ENCODE results near the gene SMG1. TPM values are rescaled to one million over a fixed set of nuclear protein-coding genes. Genes with fewer than 3 reads are reported as not detected.

SMG1 gene
- total RNA-seq, 1 experiment from 2014 or later = 105 TPM

DNA sequence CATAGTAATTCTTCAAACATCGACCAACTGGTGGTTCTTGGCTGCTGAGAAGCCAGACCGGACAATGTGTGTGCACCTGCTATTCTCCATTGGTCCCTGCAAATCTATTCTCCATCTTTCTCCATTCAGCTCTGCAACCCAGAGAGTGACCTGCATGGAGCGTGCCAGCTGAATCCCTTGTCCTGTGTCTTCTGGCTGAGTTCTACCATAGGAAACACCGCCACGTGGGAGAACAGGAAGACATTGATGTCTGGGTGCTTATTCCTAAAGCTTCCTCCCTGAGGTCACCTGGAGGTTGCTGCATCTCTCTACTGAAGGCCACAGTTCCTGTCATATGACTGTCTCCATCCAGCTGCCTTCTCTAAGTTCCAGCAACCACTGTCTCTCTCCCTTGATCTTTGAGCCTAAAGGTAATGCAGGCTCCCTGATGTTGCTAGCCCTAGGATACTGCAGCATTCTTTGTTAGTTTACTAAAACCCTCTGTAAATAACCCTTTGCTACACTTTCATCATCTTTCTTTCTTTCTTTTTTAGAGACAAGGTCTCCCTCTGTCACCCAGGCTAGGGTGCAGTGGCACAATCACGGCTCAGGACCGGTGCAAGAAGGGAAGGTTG, 10.6 kb upstream of the SMG1 start:
- no peaks in the 10 kb centered on the region for H3K27me3 ChIP-seq (replicated peaks; ENCODE audit: insufficient read depth, low read depth, low read length, poor library complexity)
- no peaks in the 10 kb centered on the region for H3K4me1 ChIP-seq (ENCODE audit: insufficient read depth, low read length, poor library complexity, severe bottlenecking)
- ChIA-PET CTCF (no interaction called here), POLR2A (ENCODE audit: low non-redundant PET) (interaction anchor here (0.7 kb wide), 1 partner anchor 34 kb away, joined by 5 read pairs; no protein-coding TSS in a partner anchor)
- H3K4me3 ChIP-seq (ENCODE audit: low read depth, low read length, poor library complexity, severe bottlenecking) = no peak overlapping the region
- no TSS peak for BruUV-seq (replicated peaks)
- DNase-seq (ENCODE audit: low spot score) = no peak
- TF ChIP-seq EZH2 (IDR thresholded peaks at IDR 0.05; ENCODE audit: borderline replicate concordance, low read depth, low read length, poor library complexity, severe bottlenecking) = no peak
- TF ChIP-seq, protein P1, sequence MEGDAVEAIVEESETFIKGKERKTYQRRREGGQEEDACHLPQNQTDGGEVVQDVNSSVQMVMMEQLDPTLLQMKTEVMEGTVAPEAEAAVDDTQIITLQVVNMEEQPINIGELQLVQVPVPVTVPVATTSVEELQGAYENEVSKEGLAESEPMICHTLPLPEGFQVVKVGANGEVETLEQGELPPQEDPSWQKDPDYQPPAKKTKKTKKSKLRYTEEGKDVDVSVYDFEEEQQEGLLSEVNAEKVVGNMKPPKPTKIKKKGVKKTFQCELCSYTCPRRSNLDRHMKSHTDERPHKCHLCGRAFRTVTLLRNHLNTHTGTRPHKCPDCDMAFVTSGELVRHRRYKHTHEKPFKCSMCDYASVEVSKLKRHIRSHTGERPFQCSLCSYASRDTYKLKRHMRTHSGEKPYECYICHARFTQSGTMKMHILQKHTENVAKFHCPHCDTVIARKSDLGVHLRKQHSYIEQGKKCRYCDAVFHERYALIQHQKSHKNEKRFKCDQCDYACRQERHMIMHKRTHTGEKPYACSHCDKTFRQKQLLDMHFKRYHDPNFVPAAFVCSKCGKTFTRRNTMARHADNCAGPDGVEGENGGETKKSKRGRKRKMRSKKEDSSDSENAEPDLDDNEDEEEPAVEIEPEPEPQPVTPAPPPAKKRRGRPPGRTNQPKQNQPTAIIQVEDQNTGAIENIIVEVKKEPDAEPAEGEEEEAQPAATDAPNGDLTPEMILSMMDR (conservative IDR thresholded peaks at IDR 0.05; ENCODE audit: low read depth, low read length) = no peak
- H3K9me3 ChIP-seq (ENCODE audit: low read depth, low read length, poor library complexity, severe bottlenecking) = no peaks in the 10 kb centered on the region
- intact Hi-C loops (cut with micrococcal nuclease; ENCODE audit: unreplicated experiment) = no loop called here
- H3K27ac ChIP-seq (ENCODE audit: low read depth, low read length, poor library complexity, severe bottlenecking) = no peak overlapping the region
- H3K36me3 ChIP-seq (ENCODE audit: insufficient read depth, low read length, poor library complexity, severe bottlenecking) = no peaks in the 10 kb centered on the region

DNA sequence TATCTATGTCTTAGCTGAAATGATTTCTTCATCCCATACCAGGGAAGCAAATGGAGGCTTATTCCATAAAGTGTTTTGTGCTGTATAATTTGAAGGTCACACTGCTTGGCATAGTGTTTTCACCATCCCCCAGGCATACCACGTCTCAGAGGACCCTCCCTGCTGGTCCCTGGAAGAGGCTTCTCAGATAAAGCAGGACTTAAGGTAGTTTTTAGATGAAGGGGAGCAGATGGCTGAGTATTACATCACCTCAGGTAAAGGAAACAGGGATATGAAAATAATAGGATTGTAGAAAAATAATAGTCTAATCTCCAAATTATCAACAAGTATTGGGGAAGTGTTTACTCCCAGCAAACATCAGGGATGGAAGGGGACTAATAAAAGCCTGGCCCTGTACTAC, 7.3 kb upstream of the SMG1 start:
- Histone ChIP-seq H3K27me3 (replicated peaks; ENCODE audit: insufficient read depth, low read depth, low read length, poor library complexity) (no peaks in the 10 kb centered on the region), H3K4me3 (ENCODE audit: low read depth, low read length, poor library complexity, severe bottlenecking) (no peak overlapping the region), H3K4me1 (ENCODE audit: insufficient read depth, low read length, poor library complexity, severe bottlenecking) (no peaks in the 10 kb centered on the region), H3K9me3 (ENCODE audit: low read depth, low read length, poor library complexity, severe bottlenecking) (no peaks in the 10 kb centered on the region), H3K27ac (ENCODE audit: low read depth, low read length, poor library complexity, severe bottlenecking) (no peak overlapping the region), H3K36me3 (ENCODE audit: insufficient read depth, low read length, poor library complexity, severe bottlenecking) (no peaks in the 10 kb centered on the region)
- no peak for DNase-seq (ENCODE audit: low spot score)
- TF ChIP-seq, protein P1 (conservative IDR thresholded peaks at IDR 0.05; ENCODE audit: low read depth, low read length) = no peak
- TF ChIP-seq EZH2 (IDR thresholded peaks at IDR 0.05; ENCODE audit: borderline replicate concordance, low read depth, low read length, poor library complexity, severe bottlenecking) = no peak
- BruUV-seq (replicated peaks) = no TSS peak
- intact Hi-C loops (cut with micrococcal nuclease; ENCODE audit: unreplicated experiment) = no loop called here
- ChIA-PET CTCF (no interaction called here), POLR2A (ENCODE audit: low non-redundant PET) (no interaction called here)

DNA sequence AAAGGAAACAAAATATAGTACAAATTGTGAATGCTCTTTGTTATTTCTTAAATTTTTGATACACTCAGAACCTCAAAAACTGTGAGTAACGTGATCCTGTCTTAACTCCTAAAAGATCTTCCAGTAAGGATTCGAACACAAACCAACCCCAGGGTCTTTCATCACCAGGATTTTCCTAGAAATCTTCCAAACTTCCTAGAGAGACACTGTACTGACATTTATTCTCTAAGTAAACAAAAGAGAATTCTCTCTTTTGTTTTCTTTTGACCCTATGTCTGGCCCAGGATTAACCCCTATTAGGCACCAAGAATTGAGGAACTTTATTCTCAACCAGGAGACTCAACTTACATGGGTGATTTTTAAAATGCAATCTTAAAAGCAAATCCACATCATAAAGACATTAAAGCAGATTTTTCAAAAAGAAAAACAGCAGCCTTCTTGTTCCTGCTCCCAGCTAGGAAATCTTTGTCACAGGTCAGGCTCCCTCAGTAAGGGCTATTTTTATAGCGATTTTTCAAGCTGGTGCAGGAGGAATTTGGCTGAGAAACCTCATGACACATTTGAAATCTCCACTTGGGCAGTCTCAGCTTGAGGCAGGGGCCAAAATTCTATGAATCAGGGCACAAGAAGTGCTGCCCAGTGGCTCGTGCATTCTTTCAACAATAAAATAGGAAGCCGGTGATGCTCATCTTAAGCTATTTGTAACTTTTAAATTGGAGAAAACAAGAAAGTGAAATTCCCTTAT, 6.2 kb upstream of the SMG1 start:
- Histone ChIP-seq H3K36me3 (ENCODE audit: insufficient read depth, low read length, poor library complexity, severe bottlenecking) (no peaks in the 10 kb centered on the region), H3K9me3 (ENCODE audit: low read depth, low read length, poor library complexity, severe bottlenecking) (no peaks in the 10 kb centered on the region), H3K27me3 (replicated peaks; ENCODE audit: insufficient read depth, low read depth, low read length, poor library complexity) (no peaks in the 10 kb centered on the region), H3K4me3 (ENCODE audit: low read depth, low read length, poor library complexity, severe bottlenecking) (no peak overlapping the region), H3K4me1 (ENCODE audit: insufficient read depth, low read length, poor library complexity, severe bottlenecking) (no peaks in the 10 kb centered on the region), H3K27ac (ENCODE audit: low read depth, low read length, poor library complexity, severe bottlenecking) (no peak overlapping the region)
- ChIA-PET CTCF (no interaction called here), POLR2A (ENCODE audit: low non-redundant PET) (no interaction called here)
- DNase-seq (ENCODE audit: low spot score) = no peak
- no TSS peak for BruUV-seq (replicated peaks)
- intact Hi-C loops (cut with micrococcal nuclease; ENCODE audit: unreplicated experiment) = no loop called here
- TF ChIP-seq EZH2 (IDR thresholded peaks at IDR 0.05; ENCODE audit: borderline replicate concordance, low read depth, low read length, poor library complexity, severe bottlenecking) = no peak
